ENCODE data around the gene AXL. TPM values are rescaled to one million over a fixed set of nuclear protein-coding genes. Genes with fewer than 3 reads are reported as not detected.
"Not testable (repeated sequence)": the region's sequence is repeated elsewhere in the genome, so short reads cannot be mapped to it uniquely, and the experiment has no call there.

Gene AXL
- not detected for total RNA-seq

DNA sequence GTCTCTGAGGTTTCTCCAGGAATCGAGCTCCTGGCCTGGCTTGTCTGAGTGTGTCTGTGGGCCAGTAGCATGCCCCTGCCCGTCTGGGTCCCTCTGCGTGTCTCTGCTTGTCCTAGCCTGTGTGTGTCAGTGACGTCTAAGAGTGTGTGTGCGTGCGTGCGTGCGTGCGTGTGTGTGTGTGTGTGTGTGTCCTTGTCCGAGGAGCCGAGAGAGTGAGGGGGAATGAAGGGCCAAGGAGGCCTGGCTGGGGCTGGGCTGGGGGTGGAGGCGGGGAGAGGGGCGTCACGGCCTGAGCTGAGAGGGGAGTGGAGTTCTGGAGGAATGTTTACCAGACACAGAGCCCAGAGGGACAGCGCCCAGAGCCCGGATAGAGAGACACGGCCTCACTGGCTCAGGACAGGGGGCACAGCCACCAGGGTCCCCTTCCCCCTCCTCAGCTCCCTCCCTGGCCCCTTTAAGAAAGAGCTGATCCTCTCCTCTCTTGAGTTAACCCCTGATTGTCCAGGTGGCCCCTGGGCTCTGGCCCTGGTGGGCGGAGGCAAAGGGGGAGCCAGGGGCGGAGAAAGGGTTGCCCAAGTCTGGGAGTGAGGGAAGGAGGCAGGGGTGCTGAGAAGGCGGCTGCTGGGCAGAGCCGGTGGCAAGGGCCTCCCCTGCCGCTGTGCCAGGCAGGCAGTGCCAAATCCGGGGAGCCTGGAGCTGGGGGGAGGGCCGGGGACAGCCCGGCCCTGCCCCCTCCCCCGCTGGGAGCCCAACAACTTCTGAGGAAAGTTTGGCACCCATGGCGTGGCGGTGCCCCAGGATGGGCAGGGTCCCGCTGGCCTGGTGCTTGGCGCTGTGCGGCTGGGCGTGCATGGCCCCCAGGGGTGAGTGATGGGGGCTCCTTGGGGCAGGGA lies at the start of gene AXL:
AXL (plus strand) TSS at position 609 of the 893 bp plus-strand sequence; CDS start at position 779, 170 bp downstream.
- no peak for DNase-seq
- no peaks in the 10 kb centered on the region for H3K9me3 Mint-ChIP-seq (ENCODE audit: insufficient read depth)
- peaks cover 32% of the 10 kb centered on the region for H3K27me3 Mint-ChIP-seq (ENCODE audit: low read depth)
- H3K4me1 Mint-ChIP-seq (ENCODE audit: low read depth): no peaks in the 10 kb centered on the region
- no peak within 1 kb of the TSS for H3K4me3 Mint-ChIP-seq
- H3K36me3 Mint-ChIP-seq (ENCODE audit: low read depth): no peaks in the 10 kb centered on the region
- CTCF ChIA-PET: no interaction called here
- no peak within 1 kb of the TSS for H3K27ac Mint-ChIP-seq
- POLR2A ChIA-PET: no interaction called here
- no peak for ATAC-seq

DNA sequence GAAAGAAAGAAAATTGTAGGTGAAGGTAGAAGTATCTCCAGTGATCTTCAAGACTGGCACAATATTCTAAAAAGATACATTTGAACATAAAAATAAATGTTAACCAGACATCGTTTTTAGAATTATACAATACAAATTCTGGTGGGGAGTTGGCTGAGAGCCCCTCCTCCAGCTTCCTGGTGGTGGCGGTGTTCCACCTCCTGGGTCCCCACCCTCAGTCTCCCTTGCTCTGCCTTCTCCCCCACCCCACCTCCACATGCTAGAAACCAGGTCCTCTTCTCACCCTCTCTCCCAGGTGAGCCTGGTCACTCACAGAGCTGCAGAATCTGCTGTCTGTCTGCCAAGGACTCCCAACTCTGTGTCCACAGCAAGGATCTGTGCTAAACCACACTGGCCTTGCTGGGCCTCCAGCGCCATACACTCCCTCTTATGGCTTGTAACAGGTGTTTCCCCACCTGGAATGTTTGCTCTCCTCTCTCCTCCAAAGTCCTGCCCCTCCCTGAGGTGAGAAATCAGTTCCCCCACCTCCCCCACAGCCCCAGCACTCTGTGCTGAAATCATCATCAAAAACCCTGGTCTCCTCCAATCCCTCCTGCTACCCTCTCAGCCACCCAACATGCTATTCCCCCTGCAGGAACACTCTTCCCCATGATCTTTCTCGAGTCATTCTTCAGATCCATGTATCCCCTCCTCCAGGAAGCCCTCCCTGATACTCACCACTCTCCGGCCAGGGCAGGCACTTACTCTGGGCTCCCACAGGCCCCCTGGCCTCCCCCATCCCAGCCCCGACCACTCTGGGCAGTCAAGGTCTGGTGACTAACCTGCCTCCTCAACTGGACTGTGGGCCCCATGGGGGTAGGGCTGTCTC lies 46.5 kb upstream of the AXL start:
- Mint-ChIP-seq H3K4me1 (ENCODE audit: low read depth) (peaks cover 12% of the 10 kb centered on the region), H3K27ac (no peak overlapping the region), H3K27me3 (ENCODE audit: low read depth) (no peaks in the 10 kb centered on the region), H3K4me3 (no peak overlapping the region), H3K9me3 (ENCODE audit: insufficient read depth) (no peaks in the 10 kb centered on the region), H3K36me3 (ENCODE audit: low read depth) (no peaks in the 10 kb centered on the region)
- DNase-seq (no peak), ATAC-seq (no peak)
- CTCF ChIA-PET: interaction anchor here (0.6 kb wide), 1 partner anchor 10 kb away, joined by 3 read pairs; no protein-coding TSS in a partner anchor
- POLR2A ChIA-PET: no interaction called here

DNA sequence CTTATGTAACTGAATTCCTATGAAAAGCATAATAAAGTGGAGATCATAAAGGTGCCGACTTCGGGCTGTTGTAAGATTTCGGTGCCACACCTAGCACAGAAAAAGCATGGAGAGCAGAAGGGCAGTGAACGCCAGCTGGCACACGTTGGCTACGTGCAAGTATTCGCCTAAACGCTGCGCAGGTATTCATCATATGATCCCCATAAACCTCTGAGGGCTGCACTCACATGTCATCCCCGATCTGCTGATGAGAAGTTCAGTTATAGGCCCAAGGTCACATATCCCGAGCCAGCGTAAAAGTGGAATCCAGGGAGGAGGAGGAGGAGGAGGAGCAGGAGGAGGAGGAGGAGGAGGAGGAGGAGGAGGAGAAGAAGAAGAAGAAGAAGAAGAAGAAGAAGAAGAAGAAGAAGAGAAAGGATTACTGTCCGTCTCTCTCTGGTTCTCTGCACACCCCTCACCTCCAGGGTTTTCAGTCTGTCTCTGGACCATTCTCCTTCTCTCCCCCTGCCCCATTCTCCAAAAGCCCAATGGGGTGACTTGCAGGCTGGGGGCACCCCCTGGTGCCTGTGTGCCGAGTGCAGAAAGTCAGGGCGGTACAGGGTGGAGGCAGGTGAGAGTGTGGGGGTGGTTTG lies 44.6 kb upstream of the AXL start:
- CTCF ChIA-PET: no interaction called here
- no peaks in the 10 kb centered on the region for H3K27me3 Mint-ChIP-seq (ENCODE audit: low read depth)
- DNase-seq (no peak), ATAC-seq (no peak)
- no peak overlapping the region for H3K27ac Mint-ChIP-seq
- H3K4me1 Mint-ChIP-seq (ENCODE audit: low read depth): peaks cover 12% of the 10 kb centered on the region
- no peak overlapping the region for H3K4me3 Mint-ChIP-seq
- no peaks in the 10 kb centered on the region for H3K9me3 Mint-ChIP-seq (ENCODE audit: insufficient read depth)
- POLR2A ChIA-PET: no interaction called here
- no peaks in the 10 kb centered on the region for H3K36me3 Mint-ChIP-seq (ENCODE audit: low read depth)

DNA sequence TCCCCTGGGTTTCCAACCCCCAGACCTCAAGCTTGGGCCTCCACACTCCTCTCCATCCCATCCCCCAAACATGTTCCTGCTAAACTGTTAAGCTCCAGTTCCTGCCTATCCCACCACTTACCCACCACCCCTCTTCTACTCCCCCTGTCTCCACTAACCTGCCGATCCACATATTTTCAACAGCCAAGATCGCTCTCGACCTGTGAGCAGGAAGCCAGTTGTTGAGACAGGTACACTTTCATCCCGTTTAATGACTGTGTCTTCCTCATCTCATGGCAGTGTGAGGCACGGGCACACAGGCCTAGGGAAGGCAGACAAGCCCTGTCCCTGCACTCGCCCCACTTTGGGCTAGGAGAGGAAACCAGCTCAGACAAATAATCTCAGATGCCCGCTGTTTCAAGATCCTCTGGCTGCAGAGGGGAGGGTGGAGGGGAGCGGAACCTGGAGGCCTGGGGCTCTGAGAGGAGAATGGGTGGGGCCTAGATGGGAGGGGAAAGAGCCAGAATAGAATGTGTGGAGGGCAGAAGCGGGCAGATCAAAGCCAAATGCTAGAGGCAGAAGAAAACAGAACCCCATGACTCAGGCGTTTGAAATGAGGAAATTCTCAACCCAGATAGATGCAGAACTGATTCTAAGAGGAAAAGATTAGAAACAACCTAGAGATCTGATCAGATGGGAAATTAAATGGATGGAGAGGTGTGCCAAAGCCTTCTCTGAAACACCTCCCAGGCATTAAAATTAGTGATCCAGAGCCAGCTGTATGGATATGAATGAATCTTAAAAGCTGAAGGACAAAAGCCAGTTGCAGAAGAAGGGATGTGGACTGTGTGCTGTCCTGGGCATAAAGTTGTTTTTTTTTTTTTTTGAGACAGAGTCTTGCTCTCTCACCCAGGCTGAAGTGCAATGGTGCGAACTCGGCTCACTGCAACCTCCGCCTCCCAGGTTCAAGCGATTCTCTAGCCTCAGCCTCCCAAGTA lies 42.9 kb upstream of the AXL start:
- Mint-ChIP-seq H3K36me3 (ENCODE audit: low read depth) (no peaks in the 10 kb centered on the region), H3K27me3 (ENCODE audit: low read depth) (no peaks in the 10 kb centered on the region), H3K4me3 (peak overlapping the region; percentile 6), H3K9me3 (ENCODE audit: insufficient read depth) (no peaks in the 10 kb centered on the region), H3K27ac (peak overlapping the region; percentile 65), H3K4me1 (ENCODE audit: low read depth) (peaks cover 12% of the 10 kb centered on the region)
- POLR2A ChIA-PET: interaction anchor here (1.0 kb wide), 1 partner anchor 263 kb away, joined by 3 read pairs; the partner anchor contains the start of gene DMAC2
- ATAC-seq: peak; percentile 93
- peak; percentile 75 for DNase-seq
- CTCF ChIA-PET: interaction anchor here (0.5 kb wide), 1 partner anchor 158 kb away, joined by 4 read pairs; no protein-coding TSS in a partner anchor

DNA sequence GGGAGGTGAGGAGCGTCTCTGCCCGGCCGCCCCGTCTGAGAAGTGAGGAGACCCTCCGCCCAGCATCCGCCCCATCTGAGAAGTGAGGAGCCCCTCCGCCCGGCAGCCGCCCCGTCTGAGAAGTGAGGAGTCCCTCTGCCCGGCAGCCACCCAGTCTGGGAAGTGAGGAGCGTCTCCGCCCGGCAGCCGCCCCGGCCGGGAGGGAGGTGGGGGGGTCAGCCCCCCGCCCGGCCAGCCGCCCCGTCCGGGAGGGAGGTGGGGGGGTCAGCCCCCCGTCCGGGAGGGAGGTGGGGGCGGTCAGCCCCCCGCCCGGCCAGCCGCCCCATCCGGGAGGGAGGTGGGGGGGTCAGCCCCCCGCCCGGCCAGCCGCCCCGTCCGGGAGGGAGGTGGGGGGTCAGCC lies 38.9 kb upstream of the AXL start:
- DNase-seq; H3K27me3 Mint-ChIP-seq (ENCODE audit: low read depth); H3K36me3 Mint-ChIP-seq (ENCODE audit: low read depth); H3K9me3 Mint-ChIP-seq (ENCODE audit: insufficient read depth); H3K27ac Mint-ChIP-seq; POLR2A ChIA-PET; CTCF ChIA-PET; ATAC-seq; H3K4me3 Mint-ChIP-seq: not testable (repeated sequence)
- H3K4me1 Mint-ChIP-seq (ENCODE audit: low read depth): peaks cover 12% of the 10 kb centered on the region

DNA sequence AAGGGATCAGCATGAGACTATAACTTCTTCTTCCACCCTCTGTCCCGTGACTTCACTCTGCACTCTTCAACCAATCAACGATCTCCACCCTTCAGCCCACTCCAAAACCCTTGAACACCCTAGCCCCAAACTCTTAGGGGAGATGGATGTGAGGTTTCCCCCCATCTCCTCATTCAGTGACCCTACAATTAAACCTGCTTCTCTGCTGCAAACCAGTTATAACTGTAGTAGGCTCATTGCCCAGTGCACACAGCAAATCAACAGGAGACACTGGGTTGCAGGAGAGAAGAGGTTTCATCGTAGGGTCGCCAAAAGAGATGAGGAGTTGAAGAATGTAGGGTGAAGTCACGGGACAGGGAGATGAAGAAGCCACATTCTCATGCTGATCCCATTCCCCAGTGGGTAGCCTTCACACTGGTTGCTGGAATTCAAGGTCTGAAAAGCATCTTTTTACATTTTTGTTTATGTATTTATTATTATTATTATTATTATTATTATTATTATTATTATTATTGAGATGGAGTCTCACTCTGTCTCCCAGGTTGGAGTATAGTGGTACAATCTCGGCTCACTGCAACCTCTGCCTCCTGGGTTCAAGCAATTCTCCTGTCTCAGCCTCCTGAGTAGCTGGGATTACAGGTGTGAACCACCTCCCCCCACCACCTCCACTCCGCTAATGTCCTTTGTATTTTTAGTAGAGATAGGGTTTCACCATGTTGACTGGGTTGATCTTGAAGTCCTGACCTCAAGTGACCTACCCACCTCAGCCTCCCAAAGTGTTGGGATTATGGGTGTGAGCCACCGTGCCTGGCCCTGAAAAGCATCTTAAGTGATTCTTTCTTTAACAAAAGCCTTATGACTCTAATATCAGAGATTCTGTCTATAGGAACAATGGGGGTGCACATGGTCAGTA lies 31.8 kb upstream of the AXL start:
- no peak overlapping the region for H3K4me3 Mint-ChIP-seq
- CTCF ChIA-PET: no interaction called here
- ATAC-seq: no peak

DNA sequence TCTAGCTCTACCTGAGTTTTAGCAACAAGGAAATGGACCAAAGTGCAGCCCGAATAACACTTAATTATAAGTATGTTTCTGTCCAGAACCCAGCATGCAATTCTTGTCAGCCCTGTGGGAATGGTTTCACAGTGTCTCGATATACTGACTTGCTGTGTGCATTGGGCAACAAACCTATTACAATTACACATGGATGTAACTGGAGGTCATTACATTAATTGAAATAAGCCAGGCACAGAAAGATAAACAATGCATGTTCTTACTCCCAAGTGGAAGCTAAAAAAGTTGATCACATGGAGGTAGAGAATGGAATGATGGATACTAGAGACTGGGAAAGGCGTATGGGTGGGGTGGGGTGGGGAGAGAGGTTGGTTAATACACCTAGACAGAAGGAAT lies 31.1 kb upstream of the AXL start:
- H3K4me1 Mint-ChIP-seq (ENCODE audit: low read depth): peaks cover 8% of the 10 kb centered on the region
- DNase-seq (no peak), ATAC-seq (no peak)
- CTCF ChIA-PET: no interaction called here
- H3K36me3 Mint-ChIP-seq (ENCODE audit: low read depth): no peaks in the 10 kb centered on the region
- POLR2A ChIA-PET: no interaction called here
- H3K27me3 Mint-ChIP-seq (ENCODE audit: low read depth): peaks cover 30% of the 10 kb centered on the region
- H3K4me3 Mint-ChIP-seq: no peak overlapping the region
- H3K9me3 Mint-ChIP-seq (ENCODE audit: insufficient read depth): no peaks in the 10 kb centered on the region
- no peak overlapping the region for H3K27ac Mint-ChIP-seq

More for the DNA sequence above, 31.8 kb upstream of the AXL start:
- DNase-seq: no peak
- H3K27ac Mint-ChIP-seq: no peak overlapping the region
- H3K9me3 Mint-ChIP-seq (ENCODE audit: insufficient read depth): no peaks in the 10 kb centered on the region
- peaks cover 24% of the 10 kb centered on the region for H3K27me3 Mint-ChIP-seq (ENCODE audit: low read depth)
- POLR2A ChIA-PET: no interaction called here
- H3K4me1 Mint-ChIP-seq (ENCODE audit: low read depth): peaks cover 2% of the 10 kb centered on the region
- no peaks in the 10 kb centered on the region for H3K36me3 Mint-ChIP-seq (ENCODE audit: low read depth)

DNA sequence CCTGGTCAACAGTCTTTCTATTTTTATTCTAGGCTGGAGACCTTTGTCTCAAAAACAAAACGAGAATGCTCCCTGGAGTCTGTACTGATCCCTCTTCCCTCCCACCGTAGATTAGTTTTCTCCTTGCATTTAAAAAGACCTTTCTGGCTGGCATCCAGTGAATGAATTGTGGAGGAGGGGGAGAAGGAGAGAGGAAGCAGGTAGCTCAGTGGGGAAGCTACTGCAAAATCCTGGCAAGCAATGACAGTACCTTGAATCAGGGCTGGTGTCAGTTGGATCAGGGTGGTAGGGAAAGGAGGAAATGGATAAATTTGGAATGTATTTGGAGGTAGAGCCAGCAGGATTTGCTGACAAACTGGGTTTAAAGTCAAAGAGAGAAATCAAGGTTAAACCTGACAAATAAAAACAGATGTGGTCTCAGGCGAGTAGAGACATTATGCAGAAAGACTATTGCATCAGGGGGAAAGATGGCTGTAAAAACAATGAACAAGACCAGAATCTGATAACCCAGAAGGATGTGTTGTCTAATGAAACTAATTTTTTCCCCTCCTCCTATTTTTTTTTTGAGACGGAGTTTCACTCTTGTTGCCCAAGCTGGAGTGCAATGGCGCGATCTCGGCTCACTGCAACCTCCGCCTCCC lies 29.5 kb upstream of the AXL start:
- Mint-ChIP-seq H3K27me3 (ENCODE audit: low read depth) (peaks cover 36% of the 10 kb centered on the region), H3K27ac (no peak overlapping the region), H3K9me3 (ENCODE audit: insufficient read depth) (no peaks in the 10 kb centered on the region), H3K4me3 (no peak overlapping the region), H3K4me1 (ENCODE audit: low read depth) (peaks cover 21% of the 10 kb centered on the region), H3K36me3 (ENCODE audit: low read depth) (no peaks in the 10 kb centered on the region)
- no peak for DNase-seq
- no peak for ATAC-seq
- POLR2A ChIA-PET: no interaction called here
- CTCF ChIA-PET: no interaction called here

DNA sequence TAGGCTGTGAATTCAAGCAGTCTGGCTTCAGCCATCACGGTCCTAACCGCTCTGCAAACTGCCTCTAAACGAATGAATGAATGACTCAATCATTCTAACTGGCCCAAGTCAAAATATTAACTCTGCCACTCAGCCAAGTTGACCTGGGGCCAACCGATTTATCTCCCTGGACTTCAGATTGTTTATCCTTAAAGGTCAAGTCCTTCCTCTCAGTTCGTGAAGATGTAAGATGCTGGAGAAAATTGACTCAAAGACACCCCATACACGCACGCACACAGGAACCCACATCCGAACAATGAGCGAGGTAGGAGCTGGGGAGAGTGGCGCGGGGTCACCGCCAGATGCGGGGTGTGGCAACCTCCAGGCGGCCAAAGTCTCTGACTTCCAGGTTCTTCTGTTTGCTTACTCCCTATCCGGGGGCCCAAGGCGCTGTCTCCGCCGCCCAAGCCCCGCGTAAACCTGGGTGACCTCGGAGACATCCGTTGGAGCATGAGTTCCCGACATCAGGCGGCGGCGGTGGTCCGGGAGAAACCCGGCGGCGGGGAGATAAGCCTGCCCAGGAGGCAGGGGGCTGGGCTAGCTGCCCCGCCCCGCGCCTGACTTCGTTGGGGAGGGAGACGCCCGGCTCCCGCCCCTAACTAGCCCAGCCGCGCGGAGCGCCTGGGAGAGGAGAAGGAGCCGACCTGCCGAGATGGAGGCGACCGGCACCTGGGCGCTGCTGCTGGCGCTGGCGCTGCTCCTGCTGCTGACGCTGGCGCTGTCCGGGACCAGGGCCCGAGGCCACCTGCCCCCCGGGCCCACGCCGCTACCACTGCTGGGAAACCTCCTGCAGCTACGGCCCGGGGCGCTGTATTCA lies 26.2 kb upstream of the AXL start, which contains the start of gene CYP2S1:
CYP2S1 (plus strand) TSS at position 646 of the 856 bp plus-strand sequence; CDS start at position 692, 46 bp downstream.
- Mint-ChIP-seq H3K36me3 (ENCODE audit: low read depth) (no peaks in the 10 kb centered on the region), H3K4me3 (peak within 1 kb of the TSS; percentile 40), H3K27me3 (ENCODE audit: low read depth) (peaks cover 40% of the 10 kb centered on the region), H3K4me1 (ENCODE audit: low read depth) (peaks cover 21% of the 10 kb centered on the region), H3K9me3 (ENCODE audit: insufficient read depth) (no peaks in the 10 kb centered on the region), H3K27ac (no peak within 1 kb of the TSS)
- ATAC-seq: peak; percentile 73
- peak; percentile 29 for DNase-seq
- ChIA-PET CTCF (interaction anchor here (1.4 kb wide), 1 partner anchor 10 kb away, joined by 4 read pairs; no protein-coding TSS in a partner anchor), POLR2A (no interaction called here)
